H1 (cell line): ENCODE results near the gene TLE3. TPM values are rescaled to one million over a fixed set of nuclear protein-coding genes. Genes with fewer than 3 reads are reported as not detected.

ENCODE experiments used
- CTCF ChIA-PET: fragments of 300-600 bp; sonication (Branson Sonifier 250); formaldehyde crosslinking; loops from one replicate; lab custom pipeline; 2021; ENCODE audit not compliant: partially characterized antibody; lab: Charles Lee
- POLR2A ChIA-PET: fragments of 300-600 bp; sonication (Branson Sonifier 250); formaldehyde crosslinking; loops from one replicate; lab custom pipeline; 2021; ENCODE audit warnings: inconsistent platforms; ENCODE audit not compliant: partially characterized antibody; lab: Charles Lee
- DNase-seq, 2 experiments: peaks; one replicate each; pipeline versions ENCODE4 v3.0.0 to v3.0.0-alpha.2; 2010 to 2022; ENCODE audit warnings: low spot score in 2 of 2, low read depth in 1 of 2, mixed read lengths in 1 of 2
- FAIRE-seq: peaks from 2 replicates; lab custom pipeline; 2011; peaks lifted over from hg19 to GRCh38; lab: Jason Lieb, UNC
- H2AFZ ChIP-seq: 2 replicates; pipeline ENCODE4 v1.8.1; 2012; ENCODE audit warnings: low read length, inconsistent platforms
- H2AK5ac ChIP-seq: 2 replicates; pipeline ENCODE4 v1.6.1; 2013; ENCODE audit warnings: low read depth, low read length
- H2BK120ac ChIP-seq: replicated peaks from 2 replicates; pipeline ENCODE3; 2013; ENCODE audit warnings: low read depth, low read length, inconsistent platforms
- H2BK12ac ChIP-seq: 2 replicates; pipeline ENCODE4 v1.6.1; 2013; ENCODE audit warnings: low read depth, low read length
- H2BK15ac ChIP-seq: 2 replicates; pipeline ENCODE4 v1.6.1; 2013; ENCODE audit warnings: low read length
- H2BK20ac ChIP-seq: 2 replicates; pipeline ENCODE4 v1.6.1; 2013; ENCODE audit warnings: low read length
- H2BK5ac ChIP-seq: 2 replicates; pipeline ENCODE4 v1.6.1; 2013; ENCODE audit warnings: low read depth, low read length
- H3K14ac ChIP-seq: 2 replicates; pipeline ENCODE4 v1.6.1; 2013; ENCODE audit warnings: inconsistent platforms; ENCODE audit not compliant: insufficient read length
- H3K18ac ChIP-seq: 2 replicates; pipeline ENCODE4 v1.6.1; 2013; ENCODE audit warnings: low read length; ENCODE audit errors: extremely low read depth
- H3K23ac ChIP-seq: 2 replicates; pipeline ENCODE4 v1.6.1; 2013; ENCODE audit warnings: inconsistent platforms; ENCODE audit not compliant: insufficient read length
- H3K23me2 ChIP-seq: 2 replicates; pipeline ENCODE4 v1.6.1; 2013; ENCODE audit warnings: low read depth, low read length
- H3K27ac ChIP-seq: 2 replicates; pipeline ENCODE4 v1.6.1; 2011; ENCODE audit warnings: low read depth, low read length, inconsistent platforms
- H3K27me3 ChIP-seq, 4 experiments: replicated peaks in 1 of 4; 1 replicate in 1 of 4; 2 replicates in 3 of 4; pipeline versions ENCODE4 v1.6.1 to v1.8.1; 2011 to 2013; ENCODE audit warnings: low read length in 3 of 4, mild to moderate bottlenecking in 3 of 4, inconsistent platforms in 2 of 4, mixed read lengths in 2 of 4, moderate library complexity in 1 of 4; ENCODE audit not compliant: control insufficient read depth in 3 of 4, insufficient read depth in 3 of 4; ENCODE audit errors: extremely low read depth in 1 of 4
- H3K36me3 ChIP-seq, 4 experiments: 2 replicates each; pipeline versions ENCODE4 v1.6.1 to v1.8.1; 2011 to 2013; ENCODE audit warnings: mild to moderate bottlenecking in 4 of 4, low read length in 3 of 4, moderate library complexity in 2 of 4, control low read depth in 1 of 4, inconsistent platforms in 1 of 4; ENCODE audit not compliant: insufficient read depth in 4 of 4, control insufficient read depth in 2 of 4
- H3K4ac ChIP-seq: replicated peaks from 2 replicates; pipeline ENCODE3; 2013; ENCODE audit warnings: low read length, low read depth, mixed read lengths, inconsistent platforms; ENCODE audit not compliant: insufficient read length
- H3K4me1 ChIP-seq, 4 experiments: replicated peaks in 1 of 4; 1 replicate in 1 of 4; 2 replicates in 3 of 4; pipeline versions ENCODE4 v1.6.1 to v1.8.1; 2011 to 2013; ENCODE audit warnings: low read length in 3 of 4, inconsistent platforms in 2 of 4, mixed read lengths in 1 of 4; ENCODE audit not compliant: insufficient read depth in 4 of 4, control insufficient read depth in 3 of 4
- H3K4me2 ChIP-seq, 2 experiments: 2 replicates each; pipeline versions ENCODE4 v1.6.1 to v1.8.1; 2011 to 2013; ENCODE audit warnings: low read depth in 2 of 2, low read length in 2 of 2, control low read depth in 1 of 2, inconsistent platforms in 1 of 2, mild to moderate bottlenecking in 1 of 2; ENCODE audit not compliant: insufficient read depth in 1 of 2
- H3K4me3 ChIP-seq, 4 experiments: fragments of 200-600, 300-600 bp in 1 of 4; sonication (generic), shearing (Covaris generic), sonication (Bioruptor Twin) in 1 of 4; 2 replicates each; pipeline versions ENCODE4 v1.5.1 to v1.8.1; 2011 to 2016; ENCODE audit warnings: low read length in 4 of 4, low read depth in 3 of 4, control low read depth in 2 of 4, inconsistent platforms in 2 of 4, mild to moderate bottlenecking in 2 of 4, mixed read lengths in 1 of 4, moderate library complexity in 1 of 4; ENCODE audit not compliant: insufficient read depth in 2 of 4; ENCODE audit errors: extremely low read depth in 1 of 4
- H3K56ac ChIP-seq: replicated peaks from 2 replicates; pipeline ENCODE3; 2013; ENCODE audit warnings: low read depth, mild to moderate bottlenecking, mixed read lengths, low read length, inconsistent platforms; ENCODE audit not compliant: insufficient read length
- H3K79me1 ChIP-seq: 2 replicates; pipeline ENCODE4 v1.6.1; 2013; ENCODE audit warnings: low read depth, low read length, control low read depth
- H3K79me2 ChIP-seq, 2 experiments: 2 replicates each; pipeline versions ENCODE4 v1.6.1 to v1.8.1; 2012 to 2013; ENCODE audit warnings: low read length in 2 of 2, mild to moderate bottlenecking in 2 of 2, inconsistent platforms in 1 of 2; ENCODE audit not compliant: insufficient read depth in 2 of 2, control insufficient read depth in 1 of 2
- H3K9ac ChIP-seq, 4 experiments: replicated peaks in 1 of 4; 1 replicate in 1 of 4; 2 replicates in 3 of 4; pipeline versions ENCODE4 v1.6.1 to v1.8.1; 2011 to 2013; ENCODE audit warnings: low read depth in 3 of 4, low read length in 3 of 4, control low read depth in 2 of 4, mild to moderate bottlenecking in 2 of 4, moderate library complexity in 2 of 4, inconsistent platforms in 1 of 4; ENCODE audit errors: extremely low read depth in 1 of 4
- H3K9me3 ChIP-seq, 2 experiments: 2 replicates each; pipeline versions ENCODE4 v1.6.1 to v1.8.1; 2012 to 2013; ENCODE audit warnings: mild to moderate bottlenecking in 2 of 2, moderate library complexity in 2 of 2, control low read depth in 1 of 2, inconsistent platforms in 1 of 2, low read depth in 1 of 2, low read length in 1 of 2, mixed read lengths in 1 of 2; ENCODE audit not compliant: insufficient read depth in 2 of 2
- H4K20me1 ChIP-seq, 2 experiments: replicated peaks in 1 of 2; 2 replicates each; pipeline versions ENCODE3 to v1.8.1; 2011 to 2013; ENCODE audit warnings: inconsistent platforms in 2 of 2, low read length in 2 of 2, mild to moderate bottlenecking in 1 of 2; ENCODE audit not compliant: insufficient read depth in 2 of 2, control insufficient read depth in 1 of 2
- H4K5ac ChIP-seq: 2 replicates; pipeline ENCODE4 v1.6.1; 2013; ENCODE audit warnings: low read length, low read depth, mixed read lengths, inconsistent platforms; ENCODE audit not compliant: insufficient read length
- H4K8ac ChIP-seq: 2 replicates; pipeline ENCODE4 v1.8.0; 2013; ENCODE audit warnings: mild to moderate bottlenecking, moderate library complexity, low read length, inconsistent platforms; ENCODE audit not compliant: insufficient read depth; ENCODE audit errors: extremely low read depth
- H4K91ac ChIP-seq: replicated peaks from 2 replicates; pipeline ENCODE3; 2013; ENCODE audit warnings: low read length, mixed read lengths, inconsistent platforms; ENCODE audit not compliant: insufficient read length
- BRCA1 ChIP-seq: IDR thresholded peaks from 2 replicates; pipeline ENCODE4 v1.6.1; 2012; ENCODE audit warnings: low read depth, low read length, improper control_type of control experiment
- CBX5 ChIP-seq: fragments of 300-800, 300-1000 bp; sonication (generic); IDR thresholded peaks from 2 replicates; pipeline ENCODE4 v1.7.1; 2016; ENCODE audit warnings: antibody characterized with exemption, low read length, low read depth
- CEBPB ChIP-seq: IDR thresholded peaks from 2 replicates; pipeline ENCODE4 v1.6.1; 2012; ENCODE audit warnings: low read depth, low read length
- CHD1 ChIP-seq: IDR thresholded peaks from 2 replicates; pipeline ENCODE4 v1.6.1; 2012; ENCODE audit warnings: low read depth, low read length, improper control_type of control experiment
- GABPA ChIP-seq: IDR thresholded peaks from 2 replicates; pipeline ENCODE4 v1.6.1; 2011; ENCODE audit warnings: mild to moderate bottlenecking, low read length, moderate library complexity, borderline replicate concordance; ENCODE audit not compliant: insufficient read depth
- HDAC2 ChIP-seq, 2 experiments: fragments of 300-600 bp in 1 of 2; sonication (generic) in 1 of 2; IDR thresholded peaks; 2 replicates each; pipeline ENCODE4 v1.6.1; 2011 to 2012; ENCODE audit warnings: low read depth in 2 of 2, low read length in 2 of 2, mild to moderate bottlenecking in 2 of 2, moderate library complexity in 2 of 2, borderline replicate concordance in 1 of 2, inconsistent platforms in 1 of 2
- HDAC6 ChIP-seq: IDR thresholded peaks from one replicate; pipeline ENCODE4 v1.7.1; 2012; ENCODE audit warnings: low read depth, mild to moderate bottlenecking, inconsistent platforms, low read length, moderate library complexity
- JUND ChIP-seq: IDR thresholded peaks from 2 replicates; pipeline ENCODE4 v1.6.1; 2011; ENCODE audit warnings: mild to moderate bottlenecking, improper control_type of control experiment, low read length
- MAFK ChIP-seq: IDR thresholded peaks from 2 replicates; pipeline ENCODE4 v1.6.1; 2012; ENCODE audit warnings: low read depth, mild to moderate bottlenecking, improper control_type of control experiment, low read length
- POLR2A ChIP-seq, 2 experiments: IDR thresholded peaks; 1 replicate in 1 of 2; 2 replicates in 1 of 2; pipeline ENCODE4 v1.6.1; 2011; ENCODE audit warnings: low read depth in 2 of 2, low read length in 2 of 2, mild to moderate bottlenecking in 2 of 2; ENCODE audit errors: control extremely low read depth in 1 of 2
- POU5F1 ChIP-seq: IDR thresholded peaks from 2 replicates; pipeline ENCODE4 v1.6.1; 2011; ENCODE audit warnings: low read depth, mild to moderate bottlenecking, low read length, moderate library complexity
- RXRA ChIP-seq: IDR thresholded peaks from 2 replicates; pipeline ENCODE4 v1.6.1; 2011; ENCODE audit warnings: low read depth, mild to moderate bottlenecking, low read length, moderate library complexity; ENCODE audit not compliant: insufficient read depth
- SAP30 ChIP-seq: fragments of 300-600 bp; sonication (generic); IDR thresholded peaks from 2 replicates; pipeline ENCODE4 v1.7.1; 2012; ENCODE audit warnings: low read length, moderate library complexity, mild to moderate bottlenecking, inconsistent platforms; ENCODE audit not compliant: insufficient read depth, insufficient replicate concordance
- SP2 ChIP-seq: IDR thresholded peaks from 2 replicates; pipeline ENCODE4 v1.6.1; 2012; ENCODE audit warnings: mild to moderate bottlenecking, low read length, inconsistent platforms
- WGBS, 2 experiments: shearing (Covaris generic) in 1 of 2; methylation state at CpG; one replicate each; pipeline versions ENCODE4 v1.1.6 to v1.1.7; 2013 to 2015; ENCODE audit warnings: low lambda C conversion rate in 2 of 2, mixed read lengths in 2 of 2, inconsistent platforms in 1 of 2, low coverage in 1 of 2, missing lambda C conversion rate in 1 of 2; ENCODE audit not compliant: insufficient replicate concordance in 2 of 2, insufficient coverage in 1 of 2, insufficient read length in 1 of 2; ENCODE audit errors: extremely low coverage in 1 of 2, missing lambda C conversion rate in 1 of 2; 5-methylcytosine and 5-hydroxymethylcytosine counted together
- polyA plus RNA-seq, 7 experiments: library from polyadenylated mRNA; depleted of rRNA in 3 of 7; stranded (reverse) in 5 of 7; unstranded in 2 of 7; fragments of >200 nt in 5 of 7; fragments of 200-250 nt in 2 of 7; gene quantifications; 1 replicate in 5 of 7; 2 replicates in 1 of 7; 4 replicates in 1 of 7; pipeline versions ENCODE4 v1.2.1 to v1.2.3, GENCODE V29; 2011 to 2013; ENCODE audit warnings: missing spikeins in 2 of 7, mixed read lengths in 2 of 7
- total RNA-seq: library from RNA; stranded (reverse); fragmentation: NEBNext Ultra II Directional; extraction: Animal tissue kit (Norgen Biotek cat#: 25700); gene quantifications from 2 replicates; pipeline ENCODE4 v1.2.1, GENCODE V29; 2021

The TLE3 gene
- total and polyA plus RNA-seq, 2 of the 8 experiments (the other 6 are each of a cell fraction or from before 2014, with no cell fraction given), result 25.1 to 61.2 TPM

DNA sequence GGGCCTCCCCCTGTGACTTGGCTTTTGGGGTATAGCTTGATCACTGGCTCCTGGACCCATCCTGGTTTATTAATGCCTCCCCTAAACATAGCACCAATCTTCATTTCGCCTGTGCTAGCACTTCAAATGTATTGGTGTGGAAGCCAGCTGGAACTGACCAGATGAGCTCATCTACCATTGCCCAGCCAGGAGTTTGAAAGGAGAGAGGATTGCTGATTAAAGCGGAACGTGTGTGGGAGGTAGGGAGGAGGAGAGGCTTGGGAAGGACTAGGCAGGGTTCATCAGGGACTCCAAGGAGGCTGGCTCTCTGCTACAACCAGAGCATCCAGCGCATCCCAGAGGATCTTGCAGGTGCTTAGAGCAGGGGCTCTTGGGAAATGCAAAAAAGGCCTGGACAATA is 34.4 kb upstream of the TLE3 start:
- FAIRE-seq, result no peak
- POLR2A ChIA-PET, result interaction anchor here (1.2 to 1.5 kb wide), 2 partner anchors 8 to 23 kb away, joined by 3 to 5 read pairs; no protein-coding TSS in a partner anchor
- H3K4me1 ChIP-seq, result no peaks in the 10 kb centered on the region
- no peak for TF ChIP-seq CBX5
- TF ChIP-seq SAP30, result no peak
- no peak for TF ChIP-seq SP2
- no peak for TF ChIP-seq GABPA
- no peak for TF ChIP-seq HDAC6
- TF ChIP-seq BRCA1, result no peak
- no peak for TF ChIP-seq CHD1
- TF ChIP-seq MAFK, result no peak
- no peak for TF ChIP-seq POLR2A (IDR thresholded peaks at IDR 0.05; ENCODE audit: control extremely low read depth in 1 of 2, low read depth in 2 of 2, low read length in 2 of 2)
- TF ChIP-seq CEBPB, result no peak
- no peak for TF ChIP-seq POU5F1
- no peak for TF ChIP-seq HDAC2 (IDR thresholded peaks at IDR 0.05; ENCODE audit: borderline replicate concordance in 1 of 2, low read depth in 2 of 2, low read length in 2 of 2)
- no peak for TF ChIP-seq RXRA
- TF ChIP-seq JUND, result no peak

More for the DNA sequence above, 34.4 kb upstream of the TLE3 start:
- no peak overlapping the region for H2BK120ac ChIP-seq
- no peaks in the 10 kb centered on the region for H3K36me3 ChIP-seq
- WGBS, 2 experiments, result 98% methylated on average over 4 of the region's 4 CpGs; no CpG with 5 or more reads in 1 of the 2 experiments
- H3K4me2 ChIP-seq, result no peak overlapping the region
- H3K4me3 ChIP-seq, result no peak overlapping the region
- H3K56ac ChIP-seq, result no peak overlapping the region
- H3K14ac ChIP-seq, result no peak overlapping the region
- 0 out of 7 replicates have a peak, but pooled peaks cover 0 to 3% (median 0%) of the 10 kb centered on the region in 4 experiments for H3K27me3 ChIP-seq
- CTCF ChIA-PET, result interaction anchor here (0.6 to 1.1 kb wide), 2 partner anchors 34 to 88 kb away, joined by 3 read pairs; no protein-coding TSS in a partner anchor
- H2BK5ac ChIP-seq, result no peak overlapping the region
- no peaks in the 10 kb centered on the region for H3K9me3 ChIP-seq
- H2AK5ac ChIP-seq, result no peak overlapping the region
- no peak overlapping the region for H3K9ac ChIP-seq
- no peak overlapping the region for H2BK20ac ChIP-seq
- DNase-seq, result no peak
- H2AFZ ChIP-seq, result no peak overlapping the region
- H4K91ac ChIP-seq, result no peak overlapping the region
- H3K23me2 ChIP-seq, result no peaks in the 10 kb centered on the region
- H3K23ac ChIP-seq, result no peak overlapping the region
- H3K79me1 ChIP-seq, result no peaks in the 10 kb centered on the region
- H3K4ac ChIP-seq, result no peak overlapping the region
- no peak overlapping the region for H4K5ac ChIP-seq
- no peaks in the 10 kb centered on the region for H3K79me2 ChIP-seq
- no peak overlapping the region for H2BK15ac ChIP-seq
- no peak overlapping the region for H3K27ac ChIP-seq
- H4K20me1 ChIP-seq, result no peaks in the 10 kb centered on the region
- no peak overlapping the region for H4K8ac ChIP-seq
- H3K18ac ChIP-seq, result no peak overlapping the region
- H2BK12ac ChIP-seq, result no peak overlapping the region
